Stomach (tissue), 9 donors: ENCODE results near the gene FBXO17. TPM values are rescaled to one million over a fixed set of nuclear protein-coding genes. Genes with fewer than 3 reads are reported as not detected.

Experiments used
- DNase-seq, 2 donors: peaks; one replicate each; pipeline versions ENCODE4 v3.0.0 to v3.0.0-alpha.2; 2013 to 2019
- H3K27ac ChIP-seq, 5 donors: fragments of 200-600 bp in 4 of 5; sonication (generic) in 4 of 5; one replicate each; pipeline ENCODE4 v1.5.1; 2013 to 2019; ENCODE audit warnings: mild to moderate bottlenecking in 1 of 5, moderate library complexity in 1 of 5
- H3K27me3 ChIP-seq, 3 donors: fragments of 200-600 bp; sonication (generic); one replicate each; pipeline ENCODE4 v1.5.1; 2017 to 2019; ENCODE audit warnings: mixed run types in 1 of 3
- H3K36me3 ChIP-seq, 4 donors: fragments of 200-600 bp; sonication (generic); 1 replicate in 3 of 4; 2 replicates in 1 of 4; pipeline ENCODE4 v1.5.1; 2016 to 2019
- H3K4me1 ChIP-seq, 4 donors: fragments of 200-600 bp; sonication (generic); one replicate each; pipeline ENCODE4 v1.5.1; 2016 to 2019
- H3K4me3 ChIP-seq, 4 donors: fragments of 200-600 bp; sonication (generic) in 3 of 4; one replicate each; pipeline ENCODE4 v1.5.1; 2016 to 2019; ENCODE audit warnings: mild to moderate bottlenecking in 1 of 4
- H3K9me3 ChIP-seq, 4 donors: fragments of 200-600 bp; sonication (generic); one replicate each; pipeline ENCODE4 v1.5.1; 2016 to 2019
- CTCF ChIP-seq, 7 experiments: fragments of 450-650 bp in 4 of 7; fragments of 200-600 bp in 3 of 7; sonication (generic) in 3 of 7; IDR thresholded peaks; one replicate each; pipeline ENCODE4 v1.5.1; 2016 to 2019; ENCODE audit warnings: antibody characterized with exemption in 7 of 7, control low read depth in 2 of 7, mild to moderate bottlenecking in 1 of 7
- EP300 ChIP-seq: sonication (generic); formaldehyde crosslinking; IDR thresholded peaks from one replicate; pipeline ENCODE4 v1.6.1; 2017; ENCODE audit warnings: antibody characterized with exemption
- POLR2A ChIP-seq, 4 donors: fragments of 450-650 bp; IDR thresholded peaks; one replicate each; pipeline ENCODE4 v1.6.1; 2016; ENCODE audit warnings: antibody characterized with exemption in 4 of 4, control low read depth in 2 of 4, mild to moderate bottlenecking in 1 of 4, moderate library complexity in 1 of 4
- POLR2AphosphoS5 ChIP-seq, 3 donors: sonication (generic); formaldehyde crosslinking; IDR thresholded peaks; one replicate each; pipeline ENCODE4 v1.6.1; 2016; ENCODE audit warnings: antibody characterized with exemption in 3 of 3
- WGBS, 5 donors: extraction: QIAGEN DNeasy Blood & Tissue Kit in 3 of 5; methylation state at CpG; one replicate each; pipeline versions ENCODE4 v1.1.5 to v1.1.7; 2013 to 2018; 5-methylcytosine and 5-hydroxymethylcytosine counted together
- intact Hi-C: fragments of 100-400 bp; cut with DNase I; formaldehyde crosslinking; loops from one replicate; pipeline ENCODE4 v1.15.1; 2023; ENCODE audit warnings: low total_unique reads
- polyA plus RNA-seq, 3 donors: library from polyadenylated mRNA; stranded (reverse); fragments of 200-250 nt; gene quantifications; one replicate each; pipeline ENCODE4 v1.2.3, GENCODE V29; 2013
- total RNA-seq, 5 donors: library from RNA; depleted of rRNA; stranded (reverse); fragments of >200 nt; gene quantifications; one replicate each; pipeline versions ENCODE4 v1.1.0 to v1.2.3, GENCODE V29; 2014 to 2016
- donor health status: healthy with polysubstance abuse.
- donor health status: Bipolar disorder and iron deficiency.
- donor health status: healthy.

FBXO17 gene
- total and polyA plus RNA-seq, 8 donors: 1.8 to 19.1 (median 6.6) TPM; not detected in 1

- Histone ChIP-seq H3K9me3 (no peaks in the 10 kb centered on the region), H3K27me3 (peaks cover 0 to under 1% (median 0%) of the 10 kb centered on the region in 3 donors), H3K4me1 (no peaks in the 10 kb centered on the region), H3K4me3 (no peak overlapping the region), H3K27ac (no peak overlapping the region), H3K36me3 (peaks cover 3 to 38% (median 28%) of the 10 kb centered on the region in 4 donors)
- TF ChIP-seq CTCF (IDR thresholded peaks at IDR 0.05) (no peak), POLR2AphosphoS5 (IDR thresholded peaks at IDR 0.05) (no peak), EP300 (no peak), POLR2A (IDR thresholded peaks at IDR 0.05) (no peak)
- DNase-seq: no peak
- 73 to 94% (median 88%) methylated on average over 9 of the region's 9 CpGs for WGBS, 5 donors
- intact Hi-C loops: no loop called here
Measured at GRCh38 chr19:38917516-38917915, 58.0 kb downstream of the FBXO17 start.

GRCh38 chr19:38915329-38916321 lies 59.9 kb downstream of the FBXO17 start:
- Histone ChIP-seq H3K4me3 (no peak overlapping the region), H3K27ac (no peak overlapping the region), H3K4me1 (peaks cover 0 to 6% (median 0%) of the 10 kb centered on the region in 4 donors), H3K9me3 (no peaks in the 10 kb centered on the region), H3K27me3 (peaks cover 0 to 18% (median 12%) of the 10 kb centered on the region in 3 donors), H3K36me3 (peaks cover 0 to 23% (median 13%) of the 10 kb centered on the region in 4 donors)
- TF ChIP-seq CTCF (IDR thresholded peaks at IDR 0.05) (no peak), POLR2AphosphoS5 (IDR thresholded peaks at IDR 0.05) (no peak), EP300 (no peak), POLR2A (IDR thresholded peaks at IDR 0.05) (no peak)
- no peak for DNase-seq
- intact Hi-C loops: no loop called here
- WGBS, 5 donors: 90 to 95% (median 93%) methylated on average over 37 to 44 of the region's 44 CpGs

GRCh38 chr19:38913958-38914357 lies 61.6 kb downstream of the FBXO17 start:
- peaks cover 0 to 19% (median 12%) of the 10 kb centered on the region in 4 donors for H3K36me3 ChIP-seq
- TF ChIP-seq POLR2A (IDR thresholded peaks at IDR 0.05) (no peak), EP300 (no peak), POLR2AphosphoS5 (IDR thresholded peaks at IDR 0.05) (no peak), CTCF (IDR thresholded peaks at IDR 0.05) (no peak)
- H3K4me3 ChIP-seq: no peak overlapping the region
- whole genome bisulfite sequencing, 5 donors: 92 to 96% (median 93%) methylated on average over 8 of the region's 8 CpGs
- DNase-seq: no peak
- no peak overlapping the region for H3K27ac ChIP-seq
- peaks cover 0 to 6% (median 0%) of the 10 kb centered on the region in 4 donors for H3K4me1 ChIP-seq
- H3K9me3 ChIP-seq: no peaks in the 10 kb centered on the region
- H3K27me3 ChIP-seq: peaks cover 0 to 18% (median 12%) of the 10 kb centered on the region in 3 donors
- intact Hi-C loops: no loop called here

- Histone ChIP-seq H3K9me3 (no peaks in the 10 kb centered on the region), H3K27me3 (peaks cover 0 to 18% (median 12%) of the 10 kb centered on the region in 3 donors), H3K27ac (no peak overlapping the region), H3K36me3 (peaks cover 5 to 30% (median 23%) of the 10 kb centered on the region in 4 donors), H3K4me3 (no peak overlapping the region), H3K4me1 (peaks cover 0 to 6% (median 0%) of the 10 kb centered on the region in 4 donors)
- TF ChIP-seq POLR2A (IDR thresholded peaks at IDR 0.05): no peak
- TF ChIP-seq CTCF (IDR thresholded peaks at IDR 0.05): no peak
- TF ChIP-seq POLR2AphosphoS5 (IDR thresholded peaks at IDR 0.05): no peak
- TF ChIP-seq EP300: no peak
- no peak for DNase-seq
- intact Hi-C loops: no loop called here
- 63 to 81% (median 80%) methylated on average over 8 to 12 of the region's 12 CpGs for WGBS, 5 donors
Measured at GRCh38 chr19:38912600-38913514, 62.7 kb downstream of the FBXO17 start.
